H1 (cell line): ENCODE data around the gene CFAP54. TPM values are rescaled to one million over a fixed set of nuclear protein-coding genes. Genes with fewer than 3 reads are reported as not detected.

Experiments used
- CBX8 ChIP-seq: fragments of 300-800, 300-1000 bp; sonication (generic); IDR thresholded peaks from 2 replicates; pipeline ENCODE4 v1.7.1; 2016; ENCODE audit warnings: low read depth, low read length, borderline replicate concordance
- GTF2F1 ChIP-seq: IDR thresholded peaks from 2 replicates; pipeline ENCODE4 v1.6.1; 2012; ENCODE audit warnings: low read depth, low read length, improper control_type of control experiment, borderline replicate concordance
- NANOG ChIP-seq: IDR thresholded peaks from 2 replicates; pipeline ENCODE4 v1.6.1; 2011; ENCODE audit warnings: low read length, low read depth, mild to moderate bottlenecking, inconsistent platforms; ENCODE audit not compliant: insufficient read depth, poor library complexity, severe bottlenecking
- POLR2A ChIP-seq, 2 experiments: IDR thresholded peaks; 1 replicate in 1 of 2; 2 replicates in 1 of 2; pipeline ENCODE4 v1.6.1; 2011; ENCODE audit warnings: low read depth in 2 of 2, low read length in 2 of 2, mild to moderate bottlenecking in 2 of 2; ENCODE audit errors: control extremely low read depth in 1 of 2
- RAD21 ChIP-seq, 2 experiments: IDR thresholded peaks in 1 of 2; conservative IDR thresholded peaks in 1 of 2; 2 replicates each; pipeline ENCODE4 v1.6.1; 2011; ENCODE audit warnings: low read depth in 2 of 2, low read length in 2 of 2, improper control_type of control experiment in 1 of 2, inconsistent platforms in 1 of 2, mild to moderate bottlenecking in 1 of 2, moderate library complexity in 1 of 2
- SIX5 ChIP-seq: IDR thresholded peaks from 2 replicates; pipeline ENCODE4 v1.6.1; 2011; ENCODE audit warnings: mild to moderate bottlenecking, low read depth, low read length
- SP1 ChIP-seq: IDR thresholded peaks from 2 replicates; pipeline ENCODE4 v1.6.1; 2011; ENCODE audit warnings: low read depth, low read length
- SP2 ChIP-seq: IDR thresholded peaks from 2 replicates; pipeline ENCODE4 v1.6.1; 2012; ENCODE audit warnings: mild to moderate bottlenecking, low read length, inconsistent platforms
- ZNF274 ChIP-seq: IDR thresholded peaks from 2 replicates; pipeline ENCODE4 v1.7.0; 2012; ENCODE audit warnings: low read length, borderline replicate concordance; ENCODE audit errors: extremely low read depth
- polyA plus RNA-seq, 7 experiments: library from polyadenylated mRNA; depleted of rRNA in 3 of 7; stranded (reverse) in 5 of 7; unstranded in 2 of 7; fragments of >200 nt in 5 of 7; fragments of 200-250 nt in 2 of 7; gene quantifications; 1 replicate in 5 of 7; 2 replicates in 1 of 7; 4 replicates in 1 of 7; pipeline versions ENCODE4 v1.2.1 to v1.2.3, GENCODE V29; 2011 to 2013; ENCODE audit warnings: missing spikeins in 2 of 7, mixed read lengths in 2 of 7
- total RNA-seq: library from RNA; stranded (reverse); fragmentation: NEBNext Ultra II Directional; extraction: Animal tissue kit (Norgen Biotek cat#: 25700); gene quantifications from 2 replicates; pipeline ENCODE4 v1.2.1, GENCODE V29; 2021
- TF ChIP-seq, protein P1 (sequence below): IDR thresholded peaks from 2 replicates; pipeline ENCODE4 v1.6.1; 2011; ENCODE audit warnings: low read depth, mild to moderate bottlenecking, low read length; ENCODE audit not compliant: insufficient read depth
- TF ChIP-seq, protein P2 (sequence below): IDR thresholded peaks from 2 replicates; pipeline ENCODE4 v1.6.1; 2012; ENCODE audit warnings: inconsistent platforms

Gene CFAP54
- total and polyA plus RNA-seq, 2 of the 8 experiments (the other 6 are each of a cell fraction or from before 2014, with no cell fraction given), result 0.17 to 0.33 TPM

DNA sequence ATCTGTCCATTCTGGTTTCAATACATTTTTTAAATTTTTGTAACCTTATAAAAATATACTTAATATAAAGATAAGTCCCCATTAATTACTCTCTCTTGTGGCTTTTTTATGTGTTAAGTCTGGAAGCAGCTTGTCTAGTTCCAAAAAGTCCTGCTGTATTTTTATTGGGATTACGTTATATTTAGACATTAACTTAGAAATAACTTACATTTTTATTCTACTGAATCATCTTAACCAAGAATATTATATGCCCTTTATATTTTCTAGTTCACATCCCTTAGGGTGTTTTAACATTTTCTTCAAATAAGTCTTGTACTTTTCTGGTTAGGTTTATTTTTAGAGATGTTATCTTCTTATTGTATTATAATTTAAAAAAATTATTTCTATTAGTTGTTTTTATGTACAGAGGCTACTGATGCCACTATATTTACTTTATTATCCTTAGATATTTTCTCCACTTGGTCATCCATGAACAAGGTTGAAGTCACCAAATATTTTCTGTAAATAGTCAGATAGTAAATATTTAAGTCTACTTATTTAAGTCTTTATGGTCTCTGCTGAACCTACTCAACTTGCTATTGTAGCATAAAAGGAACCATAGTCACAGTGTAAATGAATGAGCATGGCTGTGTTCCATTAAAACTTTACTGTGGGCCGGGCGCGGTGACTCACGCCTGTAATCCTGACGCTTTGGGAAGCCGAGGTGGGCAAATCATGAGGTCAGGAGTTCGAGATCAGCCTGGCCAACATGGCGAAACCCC, 285.3 kb downstream of the CFAP54 start (continued):
- TF ChIP-seq SIX5 (no peak), SP2 (no peak), ZNF274 (no peak), GTF2F1 (no peak), RAD21 (IDR thresholded peaks at IDR 0.05 in 1 of 2, conservative IDR thresholded peaks at IDR 0.05 in 1 of 2; ENCODE audit: low read depth in 2 of 2, low read length in 2 of 2) (no peak), POLR2A (IDR thresholded peaks at IDR 0.05; ENCODE audit: control extremely low read depth in 1 of 2, low read depth in 2 of 2, low read length in 2 of 2) (no peak), CBX8 (no peak), SP1 (no peak), NANOG (no peak)
- TF ChIP-seq, protein P1, sequence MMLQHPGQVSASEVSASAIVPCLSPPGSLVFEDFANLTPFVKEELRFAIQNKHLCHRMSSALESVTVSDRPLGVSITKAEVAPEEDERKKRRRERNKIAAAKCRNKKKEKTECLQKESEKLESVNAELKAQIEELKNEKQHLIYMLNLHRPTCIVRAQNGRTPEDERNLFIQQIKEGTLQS, result no peak
- TF ChIP-seq, protein P2, sequence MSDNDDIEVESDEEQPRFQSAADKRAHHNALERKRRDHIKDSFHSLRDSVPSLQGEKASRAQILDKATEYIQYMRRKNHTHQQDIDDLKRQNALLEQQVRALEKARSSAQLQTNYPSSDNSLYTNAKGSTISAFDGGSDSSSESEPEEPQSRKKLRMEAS, result no peak
